ENCODE results near the gene KDM4C.

DNA sequence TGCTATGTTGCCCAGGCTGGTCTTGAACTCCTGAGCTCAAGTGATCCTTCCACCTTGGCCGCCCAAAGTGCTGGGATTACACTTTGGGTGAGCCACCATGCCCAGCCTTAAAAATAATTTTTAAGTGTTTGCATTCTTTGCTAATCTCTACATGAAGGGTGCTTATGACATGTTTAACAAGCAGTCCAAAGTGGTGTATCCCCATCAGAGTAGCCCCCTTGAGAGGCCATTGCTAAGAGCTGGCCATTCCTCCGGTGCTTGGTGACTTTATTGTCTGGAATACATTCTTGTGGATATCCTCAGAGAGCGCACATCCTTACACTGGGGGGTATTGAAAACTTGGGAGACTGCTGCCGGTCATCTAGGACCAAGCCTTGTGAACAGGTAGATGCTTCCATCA lies 395.4 kb downstream of the KDM4C start:
- TF ChIP-seq SRF (IDR thresholded peaks at IDR 0.05; ENCODE audit: low read depth) (no peak), POLR2AphosphoS5 (IDR thresholded peaks at IDR 0.05; ENCODE audit: low read depth, low read length) (no peak), SP1 (IDR thresholded peaks at IDR 0.05; ENCODE audit: low read depth) (no peak), POLR2A (IDR thresholded peaks at IDR 0.05; ENCODE audit: borderline replicate concordance, extremely low read depth, insufficient read depth, insufficient read length) (no peak), EZH2 (IDR thresholded peaks at IDR 0.05) (no peak), JUND (IDR thresholded peaks at IDR 0.05) (no peak), MAX (IDR thresholded peaks at IDR 0.05) (no peak)
- TF ChIP-seq, protein P1, sequence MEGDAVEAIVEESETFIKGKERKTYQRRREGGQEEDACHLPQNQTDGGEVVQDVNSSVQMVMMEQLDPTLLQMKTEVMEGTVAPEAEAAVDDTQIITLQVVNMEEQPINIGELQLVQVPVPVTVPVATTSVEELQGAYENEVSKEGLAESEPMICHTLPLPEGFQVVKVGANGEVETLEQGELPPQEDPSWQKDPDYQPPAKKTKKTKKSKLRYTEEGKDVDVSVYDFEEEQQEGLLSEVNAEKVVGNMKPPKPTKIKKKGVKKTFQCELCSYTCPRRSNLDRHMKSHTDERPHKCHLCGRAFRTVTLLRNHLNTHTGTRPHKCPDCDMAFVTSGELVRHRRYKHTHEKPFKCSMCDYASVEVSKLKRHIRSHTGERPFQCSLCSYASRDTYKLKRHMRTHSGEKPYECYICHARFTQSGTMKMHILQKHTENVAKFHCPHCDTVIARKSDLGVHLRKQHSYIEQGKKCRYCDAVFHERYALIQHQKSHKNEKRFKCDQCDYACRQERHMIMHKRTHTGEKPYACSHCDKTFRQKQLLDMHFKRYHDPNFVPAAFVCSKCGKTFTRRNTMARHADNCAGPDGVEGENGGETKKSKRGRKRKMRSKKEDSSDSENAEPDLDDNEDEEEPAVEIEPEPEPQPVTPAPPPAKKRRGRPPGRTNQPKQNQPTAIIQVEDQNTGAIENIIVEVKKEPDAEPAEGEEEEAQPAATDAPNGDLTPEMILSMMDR (IDR thresholded peaks at IDR 0.05 in 2 of 3, conservative IDR thresholded peaks at IDR 0.05 in 1 of 3; ENCODE audit: borderline replicate concordance in 1 of 3, insufficient read depth in 1 of 3, low read depth in 2 of 3, low read length in 2 of 3) = no peak
